ENCODE results near the gene SPANXD. TPM values are rescaled to one million over a fixed set of nuclear protein-coding genes. Genes with fewer than 3 reads are reported as not detected.

SPANXD gene
- total RNA-seq, 2 donors from 2014 or later: not detected

DNA sequence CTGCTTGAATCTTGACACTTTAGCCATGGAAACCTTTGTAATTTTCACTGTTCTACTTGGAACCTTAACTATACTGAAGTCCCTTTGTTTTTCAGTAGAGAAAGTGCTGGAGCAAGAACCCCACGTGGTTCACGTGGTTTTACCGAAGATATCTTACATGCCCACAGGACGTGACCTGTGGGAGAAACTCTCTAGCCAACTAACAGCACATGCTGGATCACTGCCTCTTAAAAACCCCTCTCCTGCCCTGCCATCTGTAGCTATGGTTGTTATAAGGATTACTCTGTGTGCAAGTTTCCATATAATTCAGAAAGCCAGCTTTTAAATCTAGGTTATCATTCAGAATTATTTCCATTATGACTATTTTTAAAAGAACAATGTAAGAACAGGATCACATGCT is 30.2 kb downstream of the SPANXD start:
- Histone ChIP-seq H3K9me3 (no peaks in the 10 kb centered on the region), H3K36me3 (replicated peaks in 1 of 2; ENCODE audit: insufficient read depth in 1 of 2, low read depth in 2 of 2) (no peaks in the 10 kb centered on the region), H3K27ac (no peak overlapping the region), H3K4me1 (no peaks in the 10 kb centered on the region), H3K27me3 (no peaks in the 10 kb centered on the region), H3K4me3 (no peak overlapping the region)
- ATAC-seq (no peak), DNase-seq (no peak)
- 63 to 76% methylated on average over 4 of the region's 4 CpGs for WGBS, 2 donors
- intact Hi-C loops (cut with DNase I): no loop called here
- no peak for TF ChIP-seq POLR2A (IDR thresholded peaks at IDR 0.05)
- TF ChIP-seq CTCF (IDR thresholded peaks at IDR 0.05): no peak

GRCh38 chrX:141662781-141663180 is 35.8 kb downstream of the SPANXD start:
- H3K9me3 ChIP-seq: no peaks in the 10 kb centered on the region
- intact Hi-C loops (cut with DNase I): no loop called here
- no peaks in the 10 kb centered on the region for H3K27me3 ChIP-seq
- TF ChIP-seq CTCF (IDR thresholded peaks at IDR 0.05) (no peak), POLR2A (IDR thresholded peaks at IDR 0.05) (no peak)
- DNase-seq (no peak), ATAC-seq (no peak)
- H3K36me3 ChIP-seq (replicated peaks in 1 of 2; ENCODE audit: insufficient read depth in 1 of 2, low read depth in 2 of 2): no peaks in the 10 kb centered on the region
- 64 to 65% methylated on average over 6 of the region's 6 CpGs for WGBS, 2 donors
- no peaks in the 10 kb centered on the region for H3K4me1 ChIP-seq
- H3K4me3 ChIP-seq: no peak overlapping the region
- H3K27ac ChIP-seq: no peak overlapping the region

- whole genome bisulfite sequencing, 2 donors: 66 to 84% methylated on average over 5 of the region's 5 CpGs
- H3K27me3 ChIP-seq: peaks cover 0 to 3% of the 10 kb centered on the region in 2 donors
These were observed 46.3 kb downstream of the SPANXD start for GRCh38 chrX:141652286-141652685.

More at GRCh38 chrX:141652286-141652685, 46.3 kb downstream of the SPANXD start:
- Histone ChIP-seq H3K36me3 (replicated peaks in 1 of 2; ENCODE audit: insufficient read depth in 1 of 2, low read depth in 2 of 2) (no peaks in the 10 kb centered on the region), H3K9me3 (no peaks in the 10 kb centered on the region), H3K27ac (no peak overlapping the region), H3K4me1 (no peaks in the 10 kb centered on the region), H3K4me3 (no peak overlapping the region)
- TF ChIP-seq POLR2A (IDR thresholded peaks at IDR 0.05) (no peak), CTCF (IDR thresholded peaks at IDR 0.05) (no peak)
- ATAC-seq (no peak), DNase-seq (no peak)
- intact Hi-C loops (cut with DNase I): no loop called here

Other genes starting within 250 kb of the SPANXD start
- gene SPANXA1, start 114.0 kb downstream of the SPANXD start, total RNA-seq: not detected
- not detected for gene SPANXA2, start 109.0 kb downstream of the SPANXD start, total RNA-seq
- not detected for gene MAGEC3, start 139.6 kb upstream of the SPANXD start, total RNA-seq
- not detected for gene MAGEC1, start 205.2 kb upstream of the SPANXD start, total RNA-seq

All from body of pancreas (tissue), 4 donors.